ENCODE measurements around the gene SDC1. TPM values are rescaled to one million over a fixed set of nuclear protein-coding genes. Genes with fewer than 3 reads are reported as not detected.
A peak's percentile ranks its signal among the peaks of the same experiment; 100 is the strongest.

The SDC1 gene
- total and polyA plus RNA-seq, 2 of the 8 experiments (the other 6 are each of a cell fraction or from before 2014, with no cell fraction given): 45.3 to 73.3 TPM

- TF ChIP-seq SRF (IDR thresholded peaks at IDR 0.05; ENCODE audit: low read depth, low read length): no peak
- TF ChIP-seq HDAC6 (IDR thresholded peaks at IDR 0.05; ENCODE audit: low read depth, low read length): no peak
- no peak for TF ChIP-seq GABPA (IDR thresholded peaks at IDR 0.05; ENCODE audit: borderline replicate concordance, insufficient read depth, low read length)
- TF ChIP-seq RXRA (IDR thresholded peaks at IDR 0.05; ENCODE audit: insufficient read depth, low read depth, low read length): no peak
- no peak for TF ChIP-seq ATF3 (IDR thresholded peaks at IDR 0.05; ENCODE audit: insufficient read depth, low read depth, low read length)
- TF ChIP-seq SAP30 (IDR thresholded peaks at IDR 0.05; ENCODE audit: insufficient read depth, insufficient replicate concordance, low read length): no peak
- TF ChIP-seq ASH2L (IDR thresholded peaks at IDR 0.05; ENCODE audit: low read length): peak; percentile 64
- TF ChIP-seq JUN (IDR thresholded peaks at IDR 0.05; ENCODE audit: low read depth, low read length): no peak
- TF ChIP-seq FOSL1 (IDR thresholded peaks at IDR 0.05; ENCODE audit: insufficient read depth, low read depth, low read length): no peak
- no peak for TF ChIP-seq NANOG (IDR thresholded peaks at IDR 0.05; ENCODE audit: insufficient read depth, low read depth, low read length, poor library complexity, severe bottlenecking)
- TF ChIP-seq USF2 (IDR thresholded peaks at IDR 0.05; ENCODE audit: low read length): no peak
- no peak; a peak in 2 of 3 replicates for TF ChIP-seq POLR2A (IDR thresholded peaks at IDR 0.05; ENCODE audit: control extremely low read depth in 1 of 2, low read depth in 2 of 2, low read length in 2 of 2)
- TF ChIP-seq BACH1 (IDR thresholded peaks at IDR 0.05; ENCODE audit: low read length): 0 out of 2 replicates have a peak, but pooled peaks have one; percentile 23
- no peak for TF ChIP-seq BRCA1 (IDR thresholded peaks at IDR 0.05; ENCODE audit: low read depth, low read length)
- no peak for TF ChIP-seq EP300 (IDR thresholded peaks at IDR 0.05; ENCODE audit: borderline replicate concordance in 1 of 2, low read depth in 2 of 2, low read length in 2 of 2)
- TF ChIP-seq CTCF (IDR thresholded peaks at IDR 0.05; ENCODE audit: control extremely low read depth in 1 of 3, insufficient read depth in 1 of 3, low read depth in 1 of 3, low read length in 3 of 3): peak in 2 of 3 experiments; percentile 47 to 55; a peak in 3 of 4 replicates
- no peak for TF ChIP-seq SP2 (IDR thresholded peaks at IDR 0.05; ENCODE audit: low read length)
- TF ChIP-seq KDM1A (IDR thresholded peaks at IDR 0.05; ENCODE audit: borderline replicate concordance, low read length): peak; percentile 33; the same call in 1 of the 2 replicates
- TF ChIP-seq TAF1 (IDR thresholded peaks at IDR 0.05; ENCODE audit: low read depth, low read length): 0 out of 2 replicates have a peak, but pooled peaks have one; percentile 47
These were observed 593 bp upstream of the SDC1 start (continued) for GRCh38 chr2:20225294-20226151.
